ENCODE data around the gene CFAP97D2. TPM values are rescaled to one million over a fixed set of nuclear protein-coding genes. Genes with fewer than 3 reads are reported as not detected.

CFAP97D2 gene
- total RNA-seq, 4 donors from 2014 or later: not detected

- H3K4me1 ChIP-seq: peaks cover 0 to 7% of the 10 kb centered on the region in 2 donors
- DNase-seq: no peak
- intact Hi-C loops (cut with DNase I): no loop called here
- WGBS, 2 donors: 29 to 46% methylated on average over 3 of the region's 3 CpGs
- H3K36me3 ChIP-seq: no peaks in the 10 kb centered on the region
- TF ChIP-seq POLR2A (IDR thresholded peaks at IDR 0.05) (no peak), CTCF (IDR thresholded peaks at IDR 0.05) (no peak)
- H3K4me3 ChIP-seq (replicated peaks in 1 of 3): no peak overlapping the region
- no peaks in the 10 kb centered on the region for H3K27me3 ChIP-seq
- H3K27ac ChIP-seq: no peak overlapping the region
- H3K9me3 ChIP-seq: no peaks in the 10 kb centered on the region
Observed at GRCh38 chr13:114230575-114230974, 51.5 kb downstream of the CFAP97D2 start.

GRCh38 chr13:114231886-114232285, 52.8 kb downstream of the CFAP97D2 start:
- intact Hi-C loops (cut with DNase I): no loop called here
- Histone ChIP-seq H3K4me3 (replicated peaks in 1 of 3) (no peak overlapping the region), H3K27me3 (no peaks in the 10 kb centered on the region), H3K9me3 (no peaks in the 10 kb centered on the region), H3K36me3 (no peaks in the 10 kb centered on the region), H3K27ac (no peak overlapping the region), H3K4me1 (peaks cover 9 to 13% of the 10 kb centered on the region in 2 donors)
- TF ChIP-seq POLR2A (IDR thresholded peaks at IDR 0.05): no peak
- no peak for TF ChIP-seq CTCF (IDR thresholded peaks at IDR 0.05)
- WGBS, 2 donors: 78 to 90% methylated on average over 8 of the region's 8 CpGs
- DNase-seq: no peak

DNA sequence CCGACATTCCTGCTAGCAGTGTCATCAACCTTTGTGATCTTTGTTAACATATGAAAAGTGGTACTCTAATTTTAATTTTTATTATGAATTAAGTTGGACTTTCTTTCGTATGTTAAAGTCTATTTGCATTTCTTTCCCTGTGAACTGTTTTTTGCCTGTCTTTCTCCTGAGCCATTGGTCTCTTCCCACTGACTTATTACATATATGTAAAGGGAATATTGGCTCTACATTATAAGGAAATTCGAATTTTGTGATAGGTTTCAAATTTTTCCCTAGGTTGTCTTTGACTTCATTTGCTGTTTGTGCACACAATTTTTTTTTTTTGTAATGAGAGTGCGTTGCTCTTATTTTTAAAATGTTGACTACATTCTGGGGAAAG, 55.2 kb downstream of the CFAP97D2 start:
- 62 to 74% methylated on average over 4 of the region's 4 CpGs for WGBS, 2 donors
- DNase-seq: no peak
- Histone ChIP-seq H3K4me3 (replicated peaks in 1 of 3) (peak overlapping the region in 2 of 3 donors; percentile 41 to 81), H3K9me3 (no peaks in the 10 kb centered on the region), H3K36me3 (peaks cover 18 to 21% of the 10 kb centered on the region in 2 donors), H3K27me3 (no peaks in the 10 kb centered on the region), H3K27ac (peak overlapping the region in 2 of 3 donors; percentile 73 to 81), H3K4me1 (peaks cover 9 to 13% of the 10 kb centered on the region in 2 donors)
- intact Hi-C loops (cut with DNase I): no loop called here
- TF ChIP-seq POLR2A (IDR thresholded peaks at IDR 0.05): no peak
- TF ChIP-seq CTCF (IDR thresholded peaks at IDR 0.05): no peak

GRCh38 chr13:114234645-114235421, 55.8 kb downstream of the CFAP97D2 start, which contains the start of gene CDC16:
CDC16 (plus strand) TSS chr13:114234897; CDS start chr13:114235085, 188 bp downstream.
- H3K4me1 ChIP-seq: peaks cover 9 to 13% of the 10 kb centered on the region in 2 donors
- H3K4me3 ChIP-seq (replicated peaks in 1 of 3): peak within 1 kb of the TSS; percentile 29 to 81 (median 41)
- H3K36me3 ChIP-seq: peaks cover 24 to 27% of the 10 kb centered on the region in 2 donors
- WGBS, 2 donors: 0 to 1% methylated on average over 21 to 41 of the region's 76 CpGs
- intact Hi-C loops (cut with DNase I): no loop called here
- peak; percentile 94 to 96 for DNase-seq
- H3K27me3 ChIP-seq: no peaks in the 10 kb centered on the region
- TF ChIP-seq CTCF (IDR thresholded peaks at IDR 0.05): peak in 3 of 6 experiments; percentile 15 to 37 (median 21)
- peak in 1 of 2 donors; percentile 62 for TF ChIP-seq POLR2A (IDR thresholded peaks at IDR 0.05)
- H3K9me3 ChIP-seq: no peaks in the 10 kb centered on the region
- peak within 1 kb of the TSS; percentile 44 to 81 (median 73) for H3K27ac ChIP-seq

- peak overlapping the region in 2 of 3 donors; percentile 41 to 81 for H3K4me3 ChIP-seq (replicated peaks in 1 of 3)
- DNase-seq: no peak
- peaks cover 32 to 33% of the 10 kb centered on the region in 2 donors for H3K36me3 ChIP-seq
- TF ChIP-seq POLR2A (IDR thresholded peaks at IDR 0.05): no peak
- no peak for TF ChIP-seq CTCF (IDR thresholded peaks at IDR 0.05)
- peak overlapping the region in 1 of 3 donors; percentile 73 for H3K27ac ChIP-seq
- intact Hi-C loops (cut with DNase I): no loop called here
- no peaks in the 10 kb centered on the region for H3K9me3 ChIP-seq
- H3K27me3 ChIP-seq: no peaks in the 10 kb centered on the region
- H3K4me1 ChIP-seq: peaks cover 9 to 13% of the 10 kb centered on the region in 2 donors
- WGBS, 2 donors: 18 to 22% methylated on average over 10 of the region's 10 CpGs
Observed at GRCh38 chr13:114235697-114236096, 56.6 kb downstream of the CFAP97D2 start.

Measured in thyroid gland (tissue), 4 donors.